ENCODE data around the gene VWA5B1.
A peak's percentile ranks its signal among the peaks of the same experiment; 100 is the strongest.

The VWA5B1 gene

GRCh38 chr1:20403423-20404145 lies 112.9 kb downstream of the VWA5B1 start:
- Histone ChIP-seq H3K4me1 (ENCODE audit: control insufficient read depth, insufficient read depth, low read length) (peaks cover 4% of the 10 kb centered on the region), H3K9me3 (ENCODE audit: control insufficient read depth, insufficient read depth, low read length) (no peaks in the 10 kb centered on the region), H3K9ac (ENCODE audit: low read depth, low read length) (no peak overlapping the region), H3K36me3 (ENCODE audit: control insufficient read depth, insufficient read depth, low read length) (no peaks in the 10 kb centered on the region), H3K27me3 (ENCODE audit: control insufficient read depth, insufficient read depth, low read length) (peaks cover 99% of the 10 kb centered on the region), H3K4me3 (ENCODE audit: low read depth, low read length) (no peak overlapping the region)

GRCh38 chr1:20404466-20404865 lies 113.8 kb downstream of the VWA5B1 start:
- Histone ChIP-seq H3K36me3 (ENCODE audit: control insufficient read depth, insufficient read depth, low read length) (no peaks in the 10 kb centered on the region), H3K9me3 (ENCODE audit: control insufficient read depth, insufficient read depth, low read length) (no peaks in the 10 kb centered on the region), H3K4me3 (ENCODE audit: low read depth, low read length) (peak overlapping the region; percentile 8), H3K27me3 (ENCODE audit: control insufficient read depth, insufficient read depth, low read length) (peaks cover 99% of the 10 kb centered on the region), H3K4me1 (ENCODE audit: control insufficient read depth, insufficient read depth, low read length) (peaks cover 4% of the 10 kb centered on the region), H3K9ac (ENCODE audit: low read depth, low read length) (no peak overlapping the region)
